Measurements from ENCODE around the gene PPP1R17.

GRCh38 chr7:31687024-31687748, at the start of gene PPP1R17:
- no peak for TF ChIP-seq SIN3A (IDR thresholded peaks at IDR 0.05; ENCODE audit: borderline replicate concordance, insufficient read depth, low read depth, low read length)
- no peak for TF ChIP-seq CTCF (IDR thresholded peaks at IDR 0.05)
- TF ChIP-seq TCF7L2 (IDR thresholded peaks at IDR 0.05; ENCODE audit: low read depth, low read length): no peak

Measured in Panc1 (cell line).